ENCODE data around the gene RSRP1. TPM values are rescaled to one million over a fixed set of nuclear protein-coding genes. Genes with fewer than 3 reads are reported as not detected.

Gene RSRP1
- total and polyA plus RNA-seq, 2 experiments from 2014 or later, result 91.4 to 93.7 TPM

- TF ChIP-seq REST (IDR thresholded peaks at IDR 0.05; ENCODE audit: unreplicated experiment), result no peak
These were observed 31.1 kb downstream of the RSRP1 start (continued) for GRCh38 chr1:25216123-25216522.

- DNase-seq (ENCODE audit: low spot score) (no peak), ATAC-seq (no peak)
- Histone ChIP-seq H3K27ac (ENCODE audit: low read depth) (no peak overlapping the region), H3K27me3 (ENCODE audit: insufficient read depth) (no peaks in the 10 kb centered on the region), H3F3A (replicated peaks; ENCODE audit: low read depth) (no peaks in the 10 kb centered on the region), H3K36me3 (ENCODE audit: insufficient read depth) (no peaks in the 10 kb centered on the region), H4K20me1 (replicated peaks; ENCODE audit: insufficient read depth) (no peaks in the 10 kb centered on the region), H3K4me2 (no peak overlapping the region), H3K79me2 (replicated peaks; ENCODE audit: insufficient read depth) (no peaks in the 10 kb centered on the region), H3K4me1 (ENCODE audit: insufficient read depth) (no peaks in the 10 kb centered on the region), H3K9me2 (ENCODE audit: insufficient read depth) (no peaks in the 10 kb centered on the region), H2AFZ (no peak overlapping the region), H3K4me3 (no peak overlapping the region)
- Mint-ChIP-seq H3K4me1 (no peaks in the 10 kb centered on the region), H3K9me3 (no peaks in the 10 kb centered on the region), H3K36me3 (ENCODE audit: low read depth) (no peaks in the 10 kb centered on the region), H3K27ac (no peak overlapping the region), H3K4me3 (no peak overlapping the region), H3K27me3 (ENCODE audit: insufficient read depth, low read depth, poor library complexity) (peaks cover 10% of the 10 kb centered on the region)
- TF ChIP-seq EZH2 (IDR thresholded peaks at IDR 0.05; ENCODE audit: low read depth, unreplicated experiment) (no peak), POLR2AphosphoS5 (IDR thresholded peaks at IDR 0.05; ENCODE audit: low read depth) (no peak), ZNF114 (CRISPR knock-in tag; IDR thresholded peaks at IDR 0.05) (no peak), ZNF331 (CRISPR knock-in tag; IDR thresholded peaks at IDR 0.05; ENCODE audit: low read depth) (no peak), CREB1 (CRISPR knock-in tag; IDR thresholded peaks at IDR 0.05; ENCODE audit: low read depth) (no peak), ETS1 (IDR thresholded peaks at IDR 0.05) (no peak), EZH2phosphoT487 (IDR thresholded peaks at IDR 0.05; ENCODE audit: unreplicated experiment) (no peak), CTCF (conservative IDR thresholded peaks at IDR 0.05; ENCODE audit: low read depth in 2 of 2) (no peak), ZNF462 (CRISPR knock-in tag; IDR thresholded peaks at IDR 0.05) (no peak), STAT1 (IDR thresholded peaks at IDR 0.05; ENCODE audit: unreplicated experiment) (no peak), JUNB (IDR thresholded peaks at IDR 0.05; ENCODE audit: unreplicated experiment) (no peak)
These were observed 34.5 kb downstream of the RSRP1 start for GRCh38 chr1:25212725-25213124.
